Activated B cell treated with CpG ODN at 0.5 μM for 24 hours (primary cell): ENCODE measurements around the gene CACNA1E. TPM values are rescaled to one million over a fixed set of nuclear protein-coding genes. Genes with fewer than 3 reads are reported as not detected.

Source experiments
- ATAC-seq: fragments of 200-7000 bp; cut with Tn5 transposase; one replicate; pipeline ENCODE4 v1.10.0; 2021; ENCODE audit warnings: low read depth, mild to moderate bottlenecking, moderate library complexity
- CTCF ChIA-PET: fragments of 350-600 bp; sonication (Branson Sonifier 250); formaldehyde crosslinking; loops from one replicate; lab custom pipeline; 2021; ENCODE audit warnings: antibody characterized with exemption; lab: Charles Lee
- POLR2A ChIA-PET: fragments of 350-600 bp; sonication (Branson Sonifier 250); formaldehyde crosslinking; loops from one replicate; lab custom pipeline; 2021; ENCODE audit warnings: antibody characterized with exemption; lab: Charles Lee
- DNase-seq: peaks from one replicate; pipeline ENCODE4 v3.0.0; 2022
- H3K27ac Mint-ChIP-seq: one replicate; pipeline ENCODE4 v1.8.0; 2020; ENCODE audit warnings: mixed read lengths
- H3K27me3 Mint-ChIP-seq: one replicate; pipeline ENCODE4 v1.8.0; 2021; ENCODE audit warnings: mixed read lengths
- H3K36me3 Mint-ChIP-seq: one replicate; pipeline ENCODE4 v1.8.0; 2021; ENCODE audit warnings: low read depth, mixed read lengths
- H3K4me1 Mint-ChIP-seq: one replicate; pipeline ENCODE4 v1.8.0; 2021; ENCODE audit warnings: mixed read lengths
- H3K4me3 Mint-ChIP-seq: one replicate; pipeline ENCODE4 v1.8.0; 2020; ENCODE audit warnings: mild to moderate bottlenecking, mixed read lengths
- H3K9me3 Mint-ChIP-seq: one replicate; pipeline ENCODE4 v1.8.0; 2020; ENCODE audit warnings: mixed read lengths
- intact Hi-C: fragments of 100-400 bp; cut with micrococcal nuclease; formaldehyde crosslinking; loops from one replicate; pipeline ENCODE4 v1.15.1; 2024
- total RNA-seq: library from RNA; stranded (reverse); gene quantifications from 2 replicates; pipeline ENCODE4 v1.2.3, GENCODE V29; 2022
- TF ChIP-seq, protein P1 (sequence below): fragments of 200-600 bp; IDR thresholded peaks from one replicate; pipeline ENCODE4 v1.8.0; 2022; ENCODE audit warnings: antibody characterized with exemption, mild to moderate bottlenecking

The CACNA1E gene
- total RNA-seq, 1 donor from 2014 or later, result 0.91 TPM

DNA sequence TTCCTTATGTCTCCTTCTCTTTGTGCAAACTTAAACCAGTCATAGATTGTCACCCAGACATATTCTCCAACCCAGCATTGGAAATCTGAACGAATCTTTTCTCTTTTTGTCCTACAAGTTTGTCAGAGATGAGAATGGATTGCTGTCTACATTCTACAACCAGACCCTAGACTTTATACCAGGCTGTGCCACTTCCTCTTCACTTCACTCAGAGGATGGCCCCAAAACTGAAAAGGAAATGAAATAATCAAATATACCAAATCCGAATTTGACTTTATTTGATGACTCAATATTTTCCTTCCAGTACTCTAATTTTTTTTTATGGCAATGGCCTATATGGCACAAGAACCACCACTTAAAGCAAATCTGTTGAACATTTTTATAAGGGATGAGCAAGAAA is 321.7 kb downstream of the CACNA1E start:
- ChIA-PET POLR2A (no interaction called here), CTCF (no interaction called here)
- intact Hi-C loops, result no loop called here
- Mint-ChIP-seq H3K36me3 (no peaks in the 10 kb centered on the region), H3K27me3 (peaks cover 6% of the 10 kb centered on the region), H3K9me3 (no peaks in the 10 kb centered on the region), H3K4me3 (no peak overlapping the region), H3K4me1 (no peaks in the 10 kb centered on the region), H3K27ac (no peak overlapping the region)
- TF ChIP-seq, protein P1, sequence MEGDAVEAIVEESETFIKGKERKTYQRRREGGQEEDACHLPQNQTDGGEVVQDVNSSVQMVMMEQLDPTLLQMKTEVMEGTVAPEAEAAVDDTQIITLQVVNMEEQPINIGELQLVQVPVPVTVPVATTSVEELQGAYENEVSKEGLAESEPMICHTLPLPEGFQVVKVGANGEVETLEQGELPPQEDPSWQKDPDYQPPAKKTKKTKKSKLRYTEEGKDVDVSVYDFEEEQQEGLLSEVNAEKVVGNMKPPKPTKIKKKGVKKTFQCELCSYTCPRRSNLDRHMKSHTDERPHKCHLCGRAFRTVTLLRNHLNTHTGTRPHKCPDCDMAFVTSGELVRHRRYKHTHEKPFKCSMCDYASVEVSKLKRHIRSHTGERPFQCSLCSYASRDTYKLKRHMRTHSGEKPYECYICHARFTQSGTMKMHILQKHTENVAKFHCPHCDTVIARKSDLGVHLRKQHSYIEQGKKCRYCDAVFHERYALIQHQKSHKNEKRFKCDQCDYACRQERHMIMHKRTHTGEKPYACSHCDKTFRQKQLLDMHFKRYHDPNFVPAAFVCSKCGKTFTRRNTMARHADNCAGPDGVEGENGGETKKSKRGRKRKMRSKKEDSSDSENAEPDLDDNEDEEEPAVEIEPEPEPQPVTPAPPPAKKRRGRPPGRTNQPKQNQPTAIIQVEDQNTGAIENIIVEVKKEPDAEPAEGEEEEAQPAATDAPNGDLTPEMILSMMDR, result no peak
- no peak for DNase-seq
- ATAC-seq, result no peak

DNA sequence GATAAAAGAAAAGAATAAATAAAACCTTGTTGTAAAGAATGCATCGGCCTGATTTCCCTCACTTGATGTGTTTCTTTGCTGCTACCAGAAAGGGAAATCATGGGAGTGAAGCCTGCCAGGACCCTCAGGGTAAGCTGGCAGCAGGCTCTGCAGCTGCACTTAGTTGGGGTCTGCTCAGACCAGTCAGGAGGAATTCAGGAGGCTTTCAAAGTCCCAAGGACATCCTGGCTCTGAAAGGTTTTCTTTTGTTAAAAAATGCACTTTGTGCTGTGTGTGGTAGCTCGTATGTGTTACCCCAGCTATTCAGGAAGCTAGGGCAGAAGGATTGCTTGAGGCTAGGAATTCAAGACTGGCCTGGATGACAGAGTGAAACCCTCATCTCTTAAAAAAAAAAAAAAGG is 323.4 kb downstream of the CACNA1E start:
- Mint-ChIP-seq H3K9me3 (no peaks in the 10 kb centered on the region), H3K4me3 (no peak overlapping the region), H3K36me3 (no peaks in the 10 kb centered on the region), H3K4me1 (no peaks in the 10 kb centered on the region), H3K27ac (no peak overlapping the region), H3K27me3 (peaks cover 2% of the 10 kb centered on the region)
- POLR2A ChIA-PET, result no interaction called here
- CTCF ChIA-PET, result no interaction called here
- TF ChIP-seq, protein P1, result no peak
- intact Hi-C loops, result no loop called here
- no peak for ATAC-seq
- no peak for DNase-seq

DNA sequence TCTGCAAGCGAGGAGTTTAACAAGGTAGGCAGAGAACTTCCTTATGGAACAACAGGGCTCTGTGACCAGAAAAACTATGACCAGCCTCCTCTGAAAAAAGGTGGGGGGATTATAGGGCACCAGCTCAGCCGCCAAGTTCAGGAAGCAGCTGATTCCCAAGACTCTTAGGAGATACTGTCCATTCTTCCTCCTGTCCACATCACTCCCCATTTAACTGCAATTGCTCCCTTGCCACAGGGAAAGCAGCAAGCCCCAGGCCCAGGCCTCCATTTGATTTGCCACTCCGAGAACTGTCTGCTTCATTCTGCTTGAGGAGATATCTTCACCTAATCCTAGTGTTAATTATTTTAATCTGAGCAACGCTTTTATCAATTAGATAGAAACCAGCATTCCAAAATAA is 323.9 kb downstream of the CACNA1E start:
- Mint-ChIP-seq H3K36me3 (no peaks in the 10 kb centered on the region), H3K4me1 (no peaks in the 10 kb centered on the region), H3K27ac (no peak overlapping the region), H3K27me3 (peaks cover 2% of the 10 kb centered on the region), H3K4me3 (no peak overlapping the region), H3K9me3 (no peaks in the 10 kb centered on the region)
- ChIA-PET CTCF (no interaction called here), POLR2A (no interaction called here)
- DNase-seq (no peak), ATAC-seq (no peak)
- intact Hi-C loops, result no loop called here
- TF ChIP-seq, protein P1, result no peak

DNA sequence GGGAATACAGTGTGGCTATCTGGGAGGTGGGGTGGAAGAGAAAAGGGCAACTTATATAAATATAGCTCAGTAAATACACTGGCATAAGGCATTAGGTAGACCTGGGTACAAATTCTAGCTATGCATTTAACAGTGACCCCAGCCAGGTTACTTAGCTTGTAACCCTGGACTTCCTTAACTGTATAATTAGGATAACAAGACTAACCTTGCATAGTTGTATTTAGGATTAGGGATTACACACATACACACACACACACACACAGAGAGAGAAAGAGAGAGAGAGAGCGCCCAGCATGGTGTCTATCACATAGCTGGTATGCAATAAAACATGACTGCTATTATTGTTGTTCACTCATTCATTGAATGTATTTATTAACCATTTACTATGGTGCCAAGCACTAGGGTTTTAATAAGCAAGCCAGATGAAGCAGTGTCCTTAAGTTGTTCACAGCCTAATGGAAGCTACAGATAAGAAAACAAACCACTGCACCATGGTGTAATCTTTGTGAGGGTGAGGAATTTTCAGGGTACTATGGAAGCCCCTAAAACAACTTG is 326.8 kb downstream of the CACNA1E start:
- intact Hi-C loops, result no loop called here
- Mint-ChIP-seq H3K27ac (no peak overlapping the region), H3K27me3 (no peaks in the 10 kb centered on the region), H3K36me3 (no peaks in the 10 kb centered on the region), H3K4me1 (no peaks in the 10 kb centered on the region), H3K9me3 (no peaks in the 10 kb centered on the region), H3K4me3 (no peak overlapping the region)
- ATAC-seq (no peak), DNase-seq (no peak)
- TF ChIP-seq, protein P1, result no peak
- CTCF ChIA-PET, result no interaction called here
- POLR2A ChIA-PET, result no interaction called here

DNA sequence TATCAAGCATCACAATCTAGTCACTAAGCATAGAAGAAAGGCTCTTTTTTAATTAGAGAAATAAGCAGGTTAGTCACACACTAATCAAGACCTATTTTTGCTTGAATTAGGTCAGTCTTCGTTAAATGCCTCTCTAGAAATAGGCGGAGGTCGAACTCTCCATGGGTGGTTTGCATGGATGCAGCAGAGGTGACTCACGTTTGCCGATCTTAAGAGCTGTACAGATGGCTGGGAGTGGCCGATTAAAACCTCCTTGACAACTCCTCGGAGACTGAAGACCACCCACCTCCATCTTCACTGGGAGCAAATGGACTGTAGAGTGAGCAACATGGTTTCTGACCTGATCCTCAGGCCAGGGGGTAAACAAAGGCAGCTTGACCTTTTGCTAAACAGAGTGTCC is 328.9 kb downstream of the CACNA1E start:
- Mint-ChIP-seq H3K4me3 (no peak overlapping the region), H3K4me1 (no peaks in the 10 kb centered on the region), H3K9me3 (no peaks in the 10 kb centered on the region), H3K27me3 (no peaks in the 10 kb centered on the region), H3K36me3 (no peaks in the 10 kb centered on the region), H3K27ac (no peak overlapping the region)
- CTCF ChIA-PET, result no interaction called here
- POLR2A ChIA-PET, result no interaction called here
- TF ChIP-seq, protein P1, result no peak
- DNase-seq (no peak), ATAC-seq (no peak)
- intact Hi-C loops, result no loop called here
